Astrocyte of the hippocampus (primary cell): Measurements from ENCODE around the gene IFIT3.
"Not testable (repeated sequence)": the region's sequence is repeated elsewhere in the genome, so short reads cannot be mapped to it uniquely, and the experiment has no call there.

Experiments
- DNase-seq: peaks from one replicate; pipeline ENCODE4 v3.0.0; 2011; ENCODE audit warnings: low read depth, low spot score

Gene IFIT3

DNA sequence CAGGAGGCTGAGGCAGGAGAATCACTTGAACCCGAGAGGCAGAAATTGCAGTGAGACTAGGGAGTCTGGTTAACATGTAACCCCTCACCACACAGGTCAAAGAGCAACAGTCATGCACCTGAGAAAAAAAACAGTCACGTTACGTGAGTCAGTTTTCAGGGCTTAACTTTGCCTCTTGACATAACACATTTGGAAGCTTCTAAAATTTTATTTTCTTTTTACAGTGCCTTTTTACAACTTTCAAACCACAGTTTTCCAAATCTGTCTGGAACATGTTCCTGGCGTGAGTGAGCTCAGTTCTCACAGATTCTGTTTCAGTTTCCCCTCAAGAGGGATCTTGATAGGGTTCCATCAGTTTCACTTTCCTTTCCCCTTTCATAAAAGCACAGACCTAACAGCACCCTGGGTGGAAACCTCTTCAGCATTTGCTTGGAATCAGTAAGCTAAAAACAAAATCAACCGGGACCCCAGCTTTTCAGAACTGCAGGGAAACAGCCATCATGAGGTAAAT is 4.4 kb downstream of the IFIT3 start:
- DNase-seq: peak; percentile 67

DNA sequence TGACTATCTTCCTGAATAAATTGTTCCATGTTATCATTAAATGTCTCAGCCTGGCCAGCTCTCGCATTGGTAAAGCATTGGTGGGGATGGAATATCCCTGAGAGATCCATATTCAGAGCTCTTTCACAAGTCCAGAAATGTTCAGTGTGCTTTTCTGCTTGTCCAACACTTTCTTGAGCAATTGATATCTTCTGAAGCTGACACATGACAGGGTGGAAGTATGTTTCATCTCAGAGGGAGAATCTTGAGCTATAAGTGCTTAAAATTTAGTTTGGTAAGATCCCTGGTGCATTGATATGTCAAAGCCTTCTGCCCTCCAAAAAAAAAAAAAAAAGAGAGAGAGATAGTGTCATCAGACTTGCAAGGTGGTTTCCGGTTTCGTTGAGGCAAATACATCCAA is 7.4 kb downstream of the IFIT3 start:
- DNase-seq: no peak

DNA sequence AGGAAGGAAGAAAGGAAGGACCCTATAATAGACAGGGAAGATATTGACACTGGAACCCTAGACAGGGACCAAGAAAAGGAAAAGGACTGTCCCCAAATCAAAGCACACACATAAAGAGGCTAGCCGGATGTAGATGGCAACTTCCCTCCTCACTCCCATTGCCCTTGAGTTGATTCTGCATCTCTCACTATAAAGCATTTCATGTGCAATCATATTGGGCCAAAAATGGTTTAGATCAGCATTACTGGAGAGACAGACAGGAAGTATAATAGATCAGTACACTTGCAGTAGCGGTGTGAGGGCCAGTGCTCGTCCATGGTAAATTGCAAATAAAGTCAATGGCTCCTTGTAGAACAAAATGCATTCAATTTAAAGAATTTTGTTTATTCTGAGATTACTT is 8.4 kb downstream of the IFIT3 start:
- DNase-seq: no peak

DNA sequence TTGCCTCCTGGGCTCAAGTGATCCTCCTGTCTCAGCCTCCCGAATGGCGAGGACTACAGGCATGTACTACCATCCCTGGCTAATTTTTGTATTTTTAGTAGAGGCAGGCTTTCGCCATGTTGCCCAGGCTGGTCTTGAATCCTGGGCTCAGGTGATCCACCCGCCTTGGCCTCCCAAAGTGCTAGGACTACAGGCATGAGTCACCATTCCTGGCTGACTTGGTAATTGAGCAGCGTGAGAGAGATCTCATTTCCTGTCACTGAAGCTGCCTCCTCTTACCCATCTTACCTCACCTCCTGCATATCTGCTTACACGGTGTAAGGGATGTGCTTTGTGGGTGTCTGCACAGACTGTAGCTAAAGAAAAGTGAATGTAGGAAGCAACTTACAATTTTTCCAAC is 9.7 kb downstream of the IFIT3 start:
- peak; percentile 48 for DNase-seq

DNA sequence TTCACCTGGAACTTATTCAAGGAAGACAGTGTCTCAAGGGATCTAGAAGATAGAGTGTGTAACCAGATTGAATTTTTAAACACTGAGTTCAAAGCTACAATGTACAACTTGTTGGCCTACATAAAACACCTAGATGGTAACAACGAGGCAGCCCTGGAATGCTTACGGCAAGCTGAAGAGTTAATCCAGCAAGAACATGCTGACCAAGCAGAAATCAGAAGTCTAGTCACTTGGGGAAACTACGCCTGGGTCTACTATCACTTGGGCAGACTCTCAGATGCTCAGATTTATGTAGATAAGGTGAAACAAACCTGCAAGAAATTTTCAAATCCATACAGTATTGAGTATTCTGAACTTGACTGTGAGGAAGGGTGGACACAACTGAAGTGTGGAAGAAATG is 10.9 kb downstream of the IFIT3 start:
- no peak for DNase-seq

DNA sequence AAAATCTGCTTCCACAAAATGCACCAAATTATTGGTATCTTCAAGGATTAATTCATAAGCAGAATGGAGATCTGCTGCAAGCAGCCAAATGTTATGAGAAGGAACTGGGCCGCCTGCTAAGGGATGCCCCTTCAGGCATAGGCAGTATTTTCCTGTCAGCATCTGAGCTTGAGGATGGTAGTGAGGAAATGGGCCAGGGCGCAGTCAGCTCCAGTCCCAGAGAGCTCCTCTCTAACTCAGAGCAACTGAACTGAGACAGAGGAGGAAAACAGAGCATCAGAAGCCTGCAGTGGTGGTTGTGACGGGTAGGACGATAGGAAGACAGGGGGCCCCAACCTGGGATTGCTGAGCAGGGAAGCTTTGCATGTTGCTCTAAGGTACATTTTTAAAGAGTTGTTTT is 12.1 kb downstream of the IFIT3 start:
- no peak for DNase-seq

DNA sequence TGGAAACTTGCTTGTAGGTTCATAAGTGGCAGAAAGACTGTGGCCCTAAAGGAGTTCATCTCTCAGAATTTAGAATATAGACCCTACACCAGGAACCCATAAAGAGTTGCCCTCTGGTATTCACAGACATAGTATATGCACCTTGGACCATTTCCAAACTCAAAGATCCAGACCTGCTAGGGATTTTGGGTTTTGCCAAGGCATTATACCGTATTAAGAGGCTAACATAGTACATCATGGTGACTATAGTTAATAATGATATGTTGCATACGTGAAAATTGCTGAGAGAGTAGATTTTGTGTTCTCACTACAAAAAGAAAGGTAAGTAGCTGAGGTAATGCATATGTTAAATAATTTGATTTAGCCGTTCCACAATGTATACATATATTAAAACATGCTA is 13.9 kb downstream of the IFIT3 start:
- no peak for DNase-seq

DNA sequence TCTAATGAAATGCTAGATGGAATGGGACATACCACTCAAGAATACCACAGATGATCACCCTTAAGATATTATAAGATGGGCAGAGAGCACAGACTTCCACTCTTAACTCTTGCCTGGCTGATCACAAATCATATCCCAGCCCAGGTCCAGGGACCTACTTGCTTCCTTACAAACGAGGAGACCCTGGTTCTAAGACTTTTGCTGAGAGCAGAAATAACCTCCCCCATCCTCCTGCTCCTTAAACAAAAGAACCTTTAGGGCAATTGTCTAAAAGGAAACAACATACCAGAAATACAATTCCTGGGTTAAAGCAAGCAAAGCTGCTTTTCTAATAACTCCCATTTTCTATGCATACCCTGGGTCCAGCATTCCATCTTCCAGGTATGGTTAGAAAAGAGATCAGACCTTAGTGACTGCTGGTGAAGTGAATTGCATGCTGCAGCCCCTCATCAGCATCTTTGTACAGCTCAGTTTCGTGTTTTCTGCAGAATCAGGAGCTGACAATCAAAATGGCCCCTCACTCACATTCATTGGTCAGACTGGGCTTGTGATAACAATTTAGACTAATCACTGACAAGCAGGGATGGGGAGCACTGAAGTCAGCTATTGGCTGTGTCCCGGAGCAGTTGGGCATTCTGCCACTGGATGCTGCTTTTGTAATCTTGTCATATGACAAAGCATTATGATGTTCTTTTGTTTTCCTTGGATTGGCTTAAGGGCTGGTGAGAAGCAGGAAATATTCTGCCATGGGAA is 14.6 kb downstream of the IFIT3 start:
- peak; percentile 44 for DNase-seq

DNA sequence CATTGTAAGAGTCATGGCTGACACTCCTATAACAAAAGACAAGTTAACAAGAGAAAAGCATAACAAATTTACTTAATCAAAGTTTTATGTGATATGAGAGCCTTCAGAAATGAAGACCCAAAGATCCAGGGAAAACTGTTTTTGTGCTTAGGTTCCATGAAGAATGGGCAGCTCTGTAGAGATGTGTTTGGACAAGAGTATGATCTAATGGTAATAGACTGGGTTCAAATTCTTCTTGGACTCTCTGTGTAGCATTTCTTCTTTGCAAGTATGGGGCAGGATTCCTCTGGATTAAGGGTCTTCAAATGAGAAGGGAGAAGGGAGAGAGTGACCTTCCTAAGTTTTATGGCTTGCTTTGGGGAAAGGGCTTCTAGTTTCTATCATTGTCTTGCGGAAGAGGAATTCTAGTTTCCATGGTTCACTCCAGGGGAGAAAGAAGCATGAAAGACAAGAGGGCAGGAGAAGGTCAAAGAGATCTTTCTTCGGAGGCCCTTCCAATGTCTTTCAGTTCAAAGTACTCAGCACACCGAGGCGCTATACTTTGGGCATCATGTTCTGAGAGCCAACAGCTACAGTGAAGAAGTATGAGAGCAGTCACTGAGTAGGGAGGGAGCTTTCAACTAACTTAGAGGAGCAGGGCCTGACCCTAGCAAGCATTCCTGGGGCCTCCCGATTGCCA is 15.4 kb downstream of the IFIT3 start:
- DNase-seq: no peak

DNA sequence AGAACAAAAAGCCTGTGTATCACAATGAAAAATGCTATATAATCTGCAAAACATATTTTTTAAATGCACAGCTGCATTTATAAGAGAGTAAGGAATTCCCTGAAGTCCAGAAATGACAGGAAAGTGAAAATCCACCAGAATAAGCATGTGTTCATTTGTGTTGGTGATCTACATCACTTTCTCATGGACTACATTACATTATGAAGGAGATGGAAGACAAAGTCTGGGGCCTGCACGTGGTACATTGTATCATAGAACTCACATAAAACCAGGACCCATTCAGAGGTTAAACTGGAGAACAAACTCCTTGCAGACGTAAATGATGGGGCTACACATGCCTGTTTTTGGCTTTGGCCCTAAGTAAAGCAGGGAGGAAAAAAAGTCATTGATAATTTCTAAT is 16.4 kb downstream of the IFIT3 start:
- no peak for DNase-seq

DNA sequence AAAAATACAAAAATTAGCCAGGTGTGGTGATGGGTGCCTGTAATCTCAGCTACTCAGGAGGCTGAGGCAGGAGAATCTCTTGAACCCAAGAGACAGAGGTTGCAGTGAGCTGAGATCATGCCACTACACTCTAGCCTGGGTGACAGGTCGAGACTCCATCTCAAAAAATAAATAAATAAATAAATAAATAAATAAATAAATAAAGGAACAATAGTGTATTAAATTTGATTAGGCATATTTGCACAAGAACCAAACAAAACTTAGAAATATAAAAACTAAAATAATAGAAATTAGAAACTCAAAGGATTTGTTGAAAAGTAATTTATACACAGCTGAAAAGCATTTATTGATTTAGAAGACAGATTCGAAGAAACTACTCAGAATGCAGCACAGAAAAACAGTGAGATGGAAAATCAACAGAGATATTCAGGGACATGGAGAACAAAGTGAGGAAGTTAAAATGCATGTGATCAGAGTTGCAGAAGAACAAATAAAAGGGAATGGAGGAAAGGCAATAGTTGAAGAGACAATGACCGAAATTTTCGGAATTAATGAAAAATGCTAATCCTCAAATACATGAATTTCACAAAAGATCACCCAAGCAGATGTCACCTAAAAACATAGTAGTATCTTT is 17.7 kb downstream of the IFIT3 start:
- DNase-seq: no peak

DNA sequence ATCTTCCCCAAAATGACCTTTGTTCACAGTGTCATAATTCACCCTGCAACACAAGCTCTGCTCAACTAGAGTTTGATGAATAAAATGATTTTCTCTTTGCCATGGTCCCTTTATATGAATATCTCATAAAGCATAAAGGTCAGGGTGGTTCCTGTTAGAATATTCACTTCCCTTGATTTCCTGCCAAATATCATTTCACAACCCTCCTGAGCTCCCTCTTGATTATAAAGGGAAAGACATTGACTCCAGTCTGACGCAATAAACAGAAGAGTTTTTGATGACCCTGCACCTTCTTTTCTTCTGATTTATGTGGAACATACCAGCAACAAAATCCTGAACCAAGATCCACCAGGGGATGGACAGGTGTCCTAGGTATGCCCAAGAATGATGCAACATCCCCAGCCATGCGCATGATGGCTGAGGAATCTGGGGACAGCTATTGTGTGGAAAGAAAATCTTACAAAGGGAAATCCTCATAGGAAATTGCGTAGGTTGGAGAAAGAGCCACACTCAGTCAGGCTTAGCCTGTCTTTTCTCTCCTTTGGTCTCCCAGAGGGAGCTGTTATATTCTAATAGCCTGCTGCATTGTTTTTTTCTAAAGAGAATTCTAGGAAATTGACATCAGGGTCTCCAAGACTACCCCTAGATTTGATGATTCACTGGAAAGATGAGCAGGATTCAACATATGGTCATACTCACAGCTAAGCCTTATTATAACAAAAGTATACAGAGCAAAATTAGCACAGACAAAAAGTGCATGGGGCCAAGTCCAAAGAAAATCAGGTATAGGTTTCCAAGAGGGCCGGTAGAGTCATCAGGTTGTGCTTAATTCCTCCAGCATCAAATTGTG is 18.8 kb downstream of the IFIT3 start:
- no peak for DNase-seq

DNA sequence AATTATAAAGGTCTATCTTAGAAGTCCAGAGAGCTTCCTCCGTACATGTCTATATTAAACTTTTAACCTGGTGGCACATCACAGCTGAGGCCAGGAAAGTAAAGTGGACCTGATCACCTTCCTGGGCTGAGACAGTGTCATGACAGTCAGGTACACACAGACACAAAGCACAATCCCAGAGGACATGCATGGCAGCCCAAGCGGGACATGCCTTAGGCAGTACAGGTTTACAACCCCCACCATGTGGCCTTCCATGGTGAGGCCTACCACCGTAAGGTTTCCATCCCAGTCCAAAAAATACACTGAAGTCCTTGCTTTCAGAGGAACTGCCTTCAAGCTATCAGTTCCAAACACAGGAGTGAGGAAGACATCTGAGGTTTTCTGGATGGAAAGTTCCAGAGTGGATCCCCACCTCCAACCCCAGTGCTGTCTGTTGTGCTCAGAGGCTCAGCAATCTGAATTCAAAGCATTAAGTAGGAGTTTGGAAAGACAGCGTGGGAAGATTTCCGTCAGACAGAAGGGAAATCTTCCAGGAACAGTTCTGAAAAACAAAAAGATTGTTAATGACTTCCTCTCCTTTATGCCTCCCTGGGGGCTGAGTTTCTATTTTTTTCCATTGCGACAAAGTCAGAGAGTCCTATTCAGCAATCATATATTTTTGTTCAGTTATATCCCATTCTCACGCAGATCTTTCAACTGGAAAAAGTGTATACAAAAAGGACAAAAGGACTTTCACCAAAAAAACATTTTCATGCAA is 20.1 kb downstream of the IFIT3 start:
- no peak for DNase-seq

DNA sequence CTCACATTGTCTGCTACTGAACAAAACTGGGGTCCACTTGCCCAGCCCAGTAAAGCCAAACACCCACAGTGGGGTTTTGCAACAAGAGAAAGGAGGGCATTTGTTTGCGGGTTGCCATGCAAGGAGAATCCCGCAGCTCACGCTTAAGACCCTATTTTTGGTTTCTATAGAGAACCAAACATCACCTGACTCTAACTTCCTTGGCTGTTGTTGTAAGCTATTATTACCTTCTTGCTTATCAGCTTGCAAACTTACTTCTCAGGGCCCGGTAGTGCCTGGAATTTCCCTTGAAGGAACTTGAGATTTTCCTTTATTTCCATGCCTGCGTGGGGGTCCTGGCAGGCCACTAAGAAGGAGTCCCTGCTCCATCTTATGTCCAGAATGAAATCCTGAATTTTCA is 20.7 kb downstream of the IFIT3 start:
- no peak for DNase-seq

DNA sequence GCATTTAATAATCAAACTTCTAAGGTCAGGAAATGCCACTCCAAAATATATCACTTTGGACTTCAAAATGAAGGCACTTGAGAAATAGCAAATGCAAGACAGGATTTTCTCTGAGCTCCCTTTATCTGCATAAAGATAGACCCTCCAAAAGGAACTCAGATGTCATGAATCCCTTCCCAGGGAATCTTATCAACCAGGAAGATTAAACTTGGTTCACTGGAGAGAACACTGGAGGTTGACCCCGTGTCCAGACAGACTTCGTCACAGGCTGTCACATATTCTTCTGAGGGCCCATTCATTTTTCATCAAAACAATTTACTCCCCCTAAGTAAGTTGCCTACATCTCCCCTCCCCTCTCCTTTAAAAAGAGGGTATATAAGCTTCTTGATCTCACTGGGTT is 21.2 kb downstream of the IFIT3 start:
- no peak for DNase-seq

DNA sequence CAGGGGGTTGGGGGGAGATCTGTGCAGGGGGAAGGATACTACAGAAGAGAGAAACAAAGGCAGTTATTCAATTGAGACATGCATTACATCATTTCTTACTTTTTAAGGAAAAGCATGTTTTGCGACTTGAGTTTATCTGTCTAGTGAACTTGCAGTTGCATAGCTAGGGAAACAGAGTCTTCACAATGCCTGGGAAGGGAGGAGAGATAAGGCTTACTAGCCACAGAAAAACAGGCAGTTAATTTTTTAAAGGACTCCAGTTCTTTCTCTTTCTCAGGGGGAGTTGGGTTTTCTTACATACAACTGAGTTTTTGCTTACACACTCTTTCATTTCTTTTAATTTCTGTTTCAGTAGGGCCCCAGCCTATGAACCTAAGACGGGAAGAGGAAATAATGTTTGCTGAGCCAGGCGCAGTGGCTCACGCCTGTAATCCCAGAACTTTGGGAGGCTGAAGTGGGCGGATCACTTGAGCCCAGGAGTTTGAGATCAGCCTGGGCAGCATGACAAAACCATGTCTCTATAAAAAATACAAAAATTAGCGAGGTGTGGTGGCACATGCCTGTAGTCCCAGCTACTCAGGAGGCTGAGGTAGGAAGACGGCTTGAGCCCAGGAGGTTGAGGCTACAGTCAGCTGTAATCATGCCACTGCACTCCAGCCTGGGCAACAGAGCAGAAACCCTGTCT is 23.0 kb downstream of the IFIT3 start:
- not testable (repeated sequence) for DNase-seq

DNA sequence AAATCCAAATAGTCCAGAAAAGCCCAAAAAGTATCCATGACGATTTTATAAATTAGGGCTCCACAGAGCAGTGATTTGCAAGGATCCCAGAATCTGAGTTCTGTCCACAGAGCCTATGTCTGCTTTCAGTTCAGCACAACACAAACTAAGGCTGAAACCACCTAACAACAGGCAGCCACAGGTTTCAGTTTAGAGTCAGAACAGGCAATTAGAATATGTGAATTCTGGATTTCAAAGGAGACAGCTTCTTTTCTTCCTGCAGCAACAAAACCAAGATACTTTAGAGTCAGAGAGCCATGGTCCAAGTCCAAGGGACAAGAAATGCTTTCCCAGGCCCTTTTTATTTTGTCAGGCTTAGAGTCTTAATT is 23.6 kb downstream of the IFIT3 start:
- DNase-seq: peak; percentile 69

DNA sequence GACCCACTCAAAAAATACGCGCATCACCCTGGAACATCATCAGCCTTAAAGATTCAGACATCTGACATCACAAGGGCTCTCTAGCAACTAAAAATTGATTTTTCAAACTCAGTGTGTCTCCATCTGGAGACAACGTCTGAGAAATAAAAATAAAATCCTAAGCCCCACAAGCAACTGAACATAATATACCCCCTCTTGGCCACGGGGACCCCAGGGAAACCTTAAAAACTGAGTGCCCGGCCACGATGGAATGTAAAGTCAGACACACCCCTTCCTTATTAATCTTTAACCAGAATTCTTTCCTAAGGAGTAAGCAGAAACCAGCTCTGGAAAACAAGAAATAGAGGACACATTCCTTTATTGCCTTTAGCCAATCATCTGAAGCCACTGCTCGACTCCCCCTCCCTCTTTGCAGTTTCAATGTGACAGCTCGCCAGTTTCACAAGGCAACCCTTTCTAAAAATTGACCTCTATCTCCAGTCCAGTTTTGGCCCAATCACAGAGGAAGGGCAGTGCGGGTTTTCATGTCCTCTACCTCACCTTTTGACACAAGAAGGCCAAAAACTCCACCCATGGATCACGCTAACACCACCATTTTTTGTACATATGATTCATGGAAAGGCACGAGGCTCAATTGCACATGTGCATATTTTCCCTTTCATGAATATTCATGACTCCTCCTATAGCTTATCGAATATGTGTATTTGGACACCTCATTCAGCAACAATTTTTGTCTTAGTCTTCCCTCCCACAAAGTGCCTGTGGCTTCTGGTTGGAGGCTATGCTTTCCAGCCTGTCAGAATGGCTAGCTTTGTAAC is 24.2 kb downstream of the IFIT3 start:
- peak; percentile 95 for DNase-seq

DNA sequence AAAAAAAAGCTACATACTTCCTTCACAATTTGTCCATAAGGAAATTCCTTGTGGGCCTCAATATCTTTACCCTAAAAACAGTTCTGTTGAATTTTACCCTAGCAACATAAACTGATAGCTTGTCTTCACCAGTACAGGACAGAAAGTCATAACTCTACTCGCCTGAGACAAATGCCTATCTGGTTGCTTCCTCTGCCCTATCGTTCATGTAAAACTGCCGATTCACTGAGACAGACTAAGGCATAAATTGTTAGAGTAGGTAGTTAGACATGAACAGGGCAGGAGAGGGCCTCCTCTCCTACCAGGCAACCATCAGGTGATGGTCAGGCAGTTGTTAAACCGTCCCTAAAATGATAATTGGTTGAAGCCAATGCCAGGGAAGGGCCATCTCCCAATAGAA is 25.0 kb downstream of the IFIT3 start:
- no peak for DNase-seq
